Testis (tissue), 2 donors: Measurements from ENCODE around the gene KATNB1.

Source experiments
- CTCF ChIP-seq, 3 experiments: fragments of 450-650 bp in 2 of 3; fragments of 200-600 bp in 1 of 3; sonication (generic) in 1 of 3; IDR thresholded peaks; one replicate each; pipeline ENCODE4 v1.5.1; 2016 to 2019; ENCODE audit warnings: antibody characterized with exemption in 3 of 3, mild to moderate bottlenecking in 2 of 3, moderate library complexity in 1 of 3
- POLR2A ChIP-seq: fragments of 450-650 bp; IDR thresholded peaks from one replicate; pipeline ENCODE4 v1.6.1; 2017; ENCODE audit warnings: antibody characterized with exemption, mild to moderate bottlenecking, moderate library complexity

- TF ChIP-seq CTCF (IDR thresholded peaks at IDR 0.05) (no peak), POLR2A (no peak)
These were observed 26.4 kb downstream of the KATNB1 start for GRCh38 chr16:57761957-57762356.
